GM21526 (cell line): ENCODE results near the gene C1QTNF7.

ENCODE experiments used
- ATAC-seq: cut with Tn5 transposase; IDR thresholded peaks from one replicate; pipeline ENCODE4 v1.9.1; 2021; ENCODE audit warnings: moderate library complexity; ENCODE audit not compliant: unreplicated experiment, low FRiP score

The C1QTNF7 gene

GRCh38 chr4:15413010-15413622 is 14.7 kb upstream of the C1QTNF7 start:
- no peak for ATAC-seq

- no peak for ATAC-seq
Observed at GRCh38 chr4:15413623-15414019, 14.2 kb upstream of the C1QTNF7 start.

GRCh38 chr4:15414551-15415091 is 13.2 kb upstream of the C1QTNF7 start:
- ATAC-seq: no peak

GRCh38 chr4:15416357-15417232 is 11.2 kb upstream of the C1QTNF7 start:
- ATAC-seq: no peak

- ATAC-seq: no peak
Observed at GRCh38 chr4:15417233-15417660, 10.6 kb upstream of the C1QTNF7 start.

- ATAC-seq: no peak
Observed at GRCh38 chr4:15418956-15419355, 8.9 kb upstream of the C1QTNF7 start.

GRCh38 chr4:15420642-15421041 is 7.2 kb upstream of the C1QTNF7 start:
- ATAC-seq: no peak

GRCh38 chr4:15423285-15423711 is 4.5 kb upstream of the C1QTNF7 start:
- ATAC-seq: no peak

- no peak for ATAC-seq
Observed at GRCh38 chr4:15425520-15425919, 2.3 kb upstream of the C1QTNF7 start.

- no peak for ATAC-seq
Observed at GRCh38 chr4:15427161-15427560, 672 bp upstream of the C1QTNF7 start.

- ATAC-seq: no peak
Observed at GRCh38 chr4:15428611-15429010, 778 bp downstream of the C1QTNF7 start.

- no peak for ATAC-seq
Observed at GRCh38 chr4:15434091-15434490, 6.3 kb downstream of the C1QTNF7 start.

- no peak for ATAC-seq
Observed at GRCh38 chr4:15434676-15435075, 6.8 kb downstream of the C1QTNF7 start.

GRCh38 chr4:15436513-15436912 is 8.7 kb downstream of the C1QTNF7 start:
- no peak for ATAC-seq

GRCh38 chr4:15438939-15439524 is 11.2 kb downstream of the C1QTNF7 start:
- ATAC-seq: no peak

- no peak for ATAC-seq
Observed at GRCh38 chr4:15443371-15444160, 15.7 kb downstream of the C1QTNF7 start.

- ATAC-seq: no peak
Observed at GRCh38 chr4:15444276-15444675, 16.4 kb downstream of the C1QTNF7 start.

- ATAC-seq: no peak
Observed at GRCh38 chr4:15444879-15445547, 17.2 kb downstream of the C1QTNF7 start.

- ATAC-seq: no peak
Observed at GRCh38 chr4:15451181-15451865, 23.5 kb downstream of the C1QTNF7 start.
